Measurements from ENCODE around the gene MARCHF2. TPM values are rescaled to one million over a fixed set of nuclear protein-coding genes. Genes with fewer than 3 reads are reported as not detected.
A peak's percentile ranks its signal among the peaks of the same experiment; 100 is the strongest.

MARCHF2 gene
- total RNA-seq, 1 experiment from 2014 or later: 27.5 TPM

DNA sequence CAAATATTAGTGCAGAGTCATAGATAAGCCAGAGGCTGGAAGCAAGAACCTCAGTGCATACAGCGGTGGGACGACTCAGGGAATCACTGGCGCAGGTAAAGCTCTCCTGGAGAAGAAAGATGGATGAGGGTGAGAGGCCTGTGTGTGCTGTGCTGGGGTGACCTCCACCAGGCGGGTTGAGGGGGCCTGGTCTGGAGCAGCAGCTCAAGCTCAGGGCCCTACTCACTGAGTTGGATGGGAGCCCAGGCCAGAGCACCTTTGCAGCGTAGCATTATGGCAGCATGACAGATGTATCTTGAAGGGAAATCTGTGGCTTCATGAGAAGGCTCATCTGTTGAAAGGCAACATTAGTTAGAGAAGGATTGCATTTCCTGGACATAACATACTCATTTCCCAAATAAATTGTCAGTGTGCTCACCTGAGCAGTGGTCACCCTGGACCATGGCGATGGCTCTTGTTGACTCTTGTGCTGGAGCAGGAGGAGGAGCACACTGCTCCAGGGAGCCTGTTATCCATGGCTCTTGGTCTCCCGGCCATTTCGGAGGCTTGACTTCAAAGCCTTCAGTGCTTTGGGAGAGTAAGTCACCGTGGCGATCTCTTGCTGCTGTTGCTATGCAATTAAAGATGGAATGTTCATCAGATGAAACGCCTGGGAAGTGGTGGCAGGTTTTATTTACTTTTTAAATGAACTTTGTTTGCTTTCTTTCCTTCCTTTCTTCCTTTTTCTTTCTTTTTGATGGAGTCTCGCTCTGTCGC, 56.7 kb downstream of the MARCHF2 start:
- no peak overlapping the region for H4K5ac ChIP-seq (ENCODE audit: insufficient read length, low read depth, low read length)
- H4K20me1 ChIP-seq (ENCODE audit: control insufficient read depth, insufficient read depth, insufficient read length): no peaks in the 10 kb centered on the region
- no peak overlapping the region for H2BK12ac ChIP-seq (ENCODE audit: insufficient read length, low read depth, low read length)
- H3K27ac Mint-ChIP-seq: peak overlapping the region; percentile 36 to 88 (median 73); a peak in 3 of 7 replicates
- H3K9me3 Mint-ChIP-seq: no peaks in the 10 kb centered on the region
- H3K23me2 ChIP-seq (ENCODE audit: insufficient read length, low read depth, low read length, poor library complexity, severe bottlenecking): no peaks in the 10 kb centered on the region
- no peaks in the 10 kb centered on the region for H3K9me3 ChIP-seq (ENCODE audit: control insufficient read depth, low read depth, low read length)
- H3K56ac ChIP-seq (ENCODE audit: insufficient read length, low read depth, low read length): no peak overlapping the region
- no peak overlapping the region for H3K23ac ChIP-seq (ENCODE audit: insufficient read length, low read depth, low read length)
- no peak overlapping the region for H2BK20ac ChIP-seq (ENCODE audit: low read depth, low read length, poor library complexity, severe bottlenecking)
- H2BK5ac ChIP-seq (ENCODE audit: insufficient read length, low read length): no peak overlapping the region
- H4K91ac ChIP-seq (ENCODE audit: insufficient read length, low read depth, low read length): no peak overlapping the region
- H3K4me3 Mint-ChIP-seq: no peak overlapping the region
- no peak overlapping the region for H2AFZ ChIP-seq (ENCODE audit: low read length)
- no peak overlapping the region for H2BK120ac ChIP-seq (ENCODE audit: low read depth, low read length, poor library complexity, severe bottlenecking)
- H3K18ac ChIP-seq (ENCODE audit: insufficient read length, low read depth, low read length): no peak overlapping the region
- no peak overlapping the region for H3K4ac ChIP-seq (ENCODE audit: low read depth, low read length)
- H3K27ac ChIP-seq (ENCODE audit: insufficient read length, low read depth, low read length): no peak overlapping the region
- TF ChIP-seq, protein P1, sequence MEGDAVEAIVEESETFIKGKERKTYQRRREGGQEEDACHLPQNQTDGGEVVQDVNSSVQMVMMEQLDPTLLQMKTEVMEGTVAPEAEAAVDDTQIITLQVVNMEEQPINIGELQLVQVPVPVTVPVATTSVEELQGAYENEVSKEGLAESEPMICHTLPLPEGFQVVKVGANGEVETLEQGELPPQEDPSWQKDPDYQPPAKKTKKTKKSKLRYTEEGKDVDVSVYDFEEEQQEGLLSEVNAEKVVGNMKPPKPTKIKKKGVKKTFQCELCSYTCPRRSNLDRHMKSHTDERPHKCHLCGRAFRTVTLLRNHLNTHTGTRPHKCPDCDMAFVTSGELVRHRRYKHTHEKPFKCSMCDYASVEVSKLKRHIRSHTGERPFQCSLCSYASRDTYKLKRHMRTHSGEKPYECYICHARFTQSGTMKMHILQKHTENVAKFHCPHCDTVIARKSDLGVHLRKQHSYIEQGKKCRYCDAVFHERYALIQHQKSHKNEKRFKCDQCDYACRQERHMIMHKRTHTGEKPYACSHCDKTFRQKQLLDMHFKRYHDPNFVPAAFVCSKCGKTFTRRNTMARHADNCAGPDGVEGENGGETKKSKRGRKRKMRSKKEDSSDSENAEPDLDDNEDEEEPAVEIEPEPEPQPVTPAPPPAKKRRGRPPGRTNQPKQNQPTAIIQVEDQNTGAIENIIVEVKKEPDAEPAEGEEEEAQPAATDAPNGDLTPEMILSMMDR (conservative IDR thresholded peaks at IDR 0.05): no peak
- no CpG with 5 or more reads among the region's 13 CpGs for WGBS (ENCODE audit: extremely low coverage, insufficient read length, low lambda C conversion rate)
- H4K8ac ChIP-seq (replicated peaks; ENCODE audit: insufficient read length, low read depth, low read length): no peak overlapping the region
- peaks cover 8% of the 10 kb centered on the region for H3K79me1 ChIP-seq (ENCODE audit: insufficient read depth, low read depth, low read length, poor library complexity, severe bottlenecking)
- H3K27me3 Mint-ChIP-seq (ENCODE audit: low read depth): no peaks in the 10 kb centered on the region
- no peaks in the 10 kb centered on the region for H3K4me1 ChIP-seq (ENCODE audit: insufficient read depth, low read length)
- H3K27me3 ChIP-seq (ENCODE audit: insufficient read depth, low read length): no peaks in the 10 kb centered on the region
- H3K36me3 Mint-ChIP-seq (ENCODE audit: insufficient read depth in 1 of 3, low read depth in 3 of 3): peaks cover 78 to 98% (median 95%) of the 10 kb centered on the region in 3 experiments
- H2BK15ac ChIP-seq (ENCODE audit: low read depth, low read length): no peak overlapping the region
- H2AK5ac ChIP-seq (ENCODE audit: insufficient read length, low read length): no peak overlapping the region
- no peak overlapping the region for H3K4me2 ChIP-seq (ENCODE audit: insufficient read depth, insufficient read length, low read length)
- H3T11ph ChIP-seq (ENCODE audit: low read length): no peak overlapping the region
- H3K4me1 Mint-ChIP-seq: no peaks in the 10 kb centered on the region
- H3K79me2 ChIP-seq (ENCODE audit: insufficient read depth, low read length): peaks cover 14% of the 10 kb centered on the region; the same call in 1 of the 2 replicates
- no peak overlapping the region for H3K14ac ChIP-seq (ENCODE audit: insufficient read depth, low read length)
- no peak for DNase-seq
- no peak overlapping the region for H3K9ac ChIP-seq (ENCODE audit: extremely low read depth, insufficient read length, low read length)

Data from H9 (cell line).